Naive B cell (primary cell): ENCODE measurements around the gene BPNT1. TPM values are rescaled to one million over a fixed set of nuclear protein-coding genes. Genes with fewer than 3 reads are reported as not detected.

Source experiments
- ATAC-seq, 2 donors: fragments of 150-1000 bp; cut with Tn5 transposase; 2 replicates each; pipeline ENCODE4 v1.10.0; 2021; ENCODE audit warnings: low read depth in 2 of 2, mild to moderate bottlenecking in 2 of 2, moderate library complexity in 2 of 2
- DNase-seq: peaks from one replicate; pipeline ENCODE4 v3.0.0; 2022
- H3K27ac Mint-ChIP-seq, 6 donors: one replicate each; pipeline ENCODE4 v1.8.0; 2020 to 2022; ENCODE audit warnings: mild to moderate bottlenecking in 6 of 6, mixed read lengths in 6 of 6, moderate library complexity in 5 of 6, inconsistent platforms in 2 of 6
- H3K27me3 Mint-ChIP-seq, 3 donors: one replicate each; pipeline ENCODE4 v1.8.0; 2021 to 2022; ENCODE audit warnings: mixed read lengths in 3 of 3, mild to moderate bottlenecking in 1 of 3
- H3K36me3 Mint-ChIP-seq, 2 donors: one replicate each; pipeline ENCODE4 v1.8.0; 2020 to 2022; ENCODE audit warnings: mixed read lengths in 2 of 2, inconsistent platforms in 1 of 2, mild to moderate bottlenecking in 1 of 2
- H3K4me1 Mint-ChIP-seq, 3 donors: one replicate each; pipeline ENCODE4 v1.8.0; 2020 to 2022; ENCODE audit warnings: mixed read lengths in 3 of 3, inconsistent platforms in 1 of 3, mild to moderate bottlenecking in 1 of 3, moderate library complexity in 1 of 3
- H3K4me3 Mint-ChIP-seq, 8 donors: one replicate each; pipeline ENCODE4 v1.8.0; 2020 to 2022; ENCODE audit warnings: mild to moderate bottlenecking in 8 of 8, mixed read lengths in 8 of 8, moderate library complexity in 8 of 8, inconsistent platforms in 2 of 8
- H3K9me3 Mint-ChIP-seq, 7 donors: one replicate each; pipeline ENCODE4 v1.8.0; 2020 to 2022; ENCODE audit warnings: mixed read lengths in 7 of 7, mild to moderate bottlenecking in 5 of 7, inconsistent platforms in 2 of 7, moderate library complexity in 1 of 7
- polyA plus RNA-seq, 6 donors: library from polyadenylated mRNA; unstranded; fragments of 300-500 nt; fragmentation: Illumina TruSeq; gene quantifications; one replicate each; pipeline ENCODE4 v1.2.3, GENCODE V29; 2021; ENCODE audit warnings: low read depth in 6 of 6

The BPNT1 gene
- polyA plus RNA-seq, 6 donors from 2014 or later = 9.6 to 23.0 (median 18.4) TPM

DNA sequence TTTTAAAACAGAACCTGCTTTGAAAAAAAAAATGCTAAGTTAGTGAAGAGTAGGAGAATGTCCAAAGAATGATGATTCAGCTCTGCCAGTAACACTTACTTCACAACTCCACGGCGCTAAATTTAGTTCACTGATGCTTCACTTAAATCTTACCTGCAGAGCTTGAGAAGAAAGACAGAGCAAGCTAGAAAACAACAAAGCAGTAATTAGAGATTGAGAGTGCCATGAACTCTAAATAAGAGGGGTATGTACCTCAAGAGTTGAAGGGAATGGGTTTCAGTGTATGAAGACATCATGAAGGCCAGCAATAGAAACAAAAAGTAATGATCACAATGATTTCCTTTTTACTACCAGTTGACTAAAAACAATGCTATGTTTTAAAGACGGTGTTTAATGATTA, 76.1 kb downstream of the BPNT1 start:
- no peak for ATAC-seq
- Mint-ChIP-seq H3K36me3 (peaks cover 21 to 37% of the 10 kb centered on the region in 2 donors), H3K27me3 (no peaks in the 10 kb centered on the region), H3K9me3 (no peaks in the 10 kb centered on the region), H3K4me3 (no peak overlapping the region), H3K27ac (no peak overlapping the region), H3K4me1 (peaks cover 0 to 8% (median 2%) of the 10 kb centered on the region in 3 donors)
- no peak for DNase-seq

DNA sequence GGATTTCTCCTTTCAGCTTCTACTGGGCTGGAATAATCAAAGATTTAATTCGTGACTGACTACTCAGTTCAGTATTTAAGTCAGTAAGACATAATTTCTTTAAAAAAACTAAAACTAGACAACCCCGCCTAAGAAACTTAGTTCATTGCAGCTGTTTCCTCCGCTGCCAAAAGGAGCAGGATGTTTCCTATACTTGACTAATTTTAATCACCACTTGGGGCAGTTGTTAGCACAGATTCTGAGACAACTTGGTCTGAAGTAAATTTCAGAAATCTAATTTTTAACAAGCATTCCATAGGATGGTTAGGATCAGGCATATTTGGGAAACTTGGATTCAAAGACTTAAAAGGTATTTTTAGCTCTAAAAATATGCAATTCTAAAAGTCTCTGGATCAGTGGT, 77.3 kb downstream of the BPNT1 start:
- DNase-seq = no peak
- no peak for ATAC-seq
- Mint-ChIP-seq H3K4me1 (peaks cover 0 to 8% (median 2%) of the 10 kb centered on the region in 3 donors), H3K4me3 (no peak overlapping the region), H3K27me3 (no peaks in the 10 kb centered on the region), H3K36me3 (peaks cover 24 to 36% of the 10 kb centered on the region in 2 donors), H3K9me3 (no peaks in the 10 kb centered on the region), H3K27ac (peak overlapping the region in 1 of 6 donors; percentile 47)

DNA sequence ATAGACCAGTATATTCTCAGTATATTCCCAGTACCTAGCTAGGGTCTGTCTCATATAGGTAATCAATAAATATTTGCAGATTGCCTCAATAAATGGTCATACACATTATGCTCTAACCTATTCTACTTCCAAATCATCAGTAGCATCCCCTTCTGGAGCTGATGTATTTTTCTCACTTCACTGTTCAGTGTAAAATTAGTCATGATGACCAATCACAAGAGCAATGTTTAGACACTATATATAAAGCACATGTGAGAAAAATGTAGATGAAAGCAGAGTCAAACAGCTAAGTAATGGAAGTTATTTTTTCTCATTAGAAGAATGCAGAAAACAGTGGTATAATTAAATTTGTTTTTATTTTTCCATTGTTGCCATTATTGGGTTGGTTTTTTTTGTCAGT, 78.0 kb downstream of the BPNT1 start:
- H3K4me1 Mint-ChIP-seq = peaks cover 0 to 8% (median 2%) of the 10 kb centered on the region in 3 donors
- peaks cover 26 to 40% of the 10 kb centered on the region in 2 donors for H3K36me3 Mint-ChIP-seq
- H3K27ac Mint-ChIP-seq = no peak overlapping the region

More for the DNA sequence above, 78.0 kb downstream of the BPNT1 start:
- DNase-seq = no peak
- Mint-ChIP-seq H3K9me3 (no peaks in the 10 kb centered on the region), H3K27me3 (no peaks in the 10 kb centered on the region), H3K4me3 (no peak overlapping the region)
- ATAC-seq = no peak

Other genes starting within 250 kb of the BPNT1 start
- not detected for gene SLC30A10, start 161.2 kb downstream of the BPNT1 start, polyA plus RNA-seq
- 10 to 100 TPM; 35.4 to 54.1 (median 38.4) TPM for gene EPRS1, start 43.3 kb downstream of the BPNT1 start, polyA plus RNA-seq
- 10 to 100 TPM; 51.3 to 61.5 (median 56.8) TPM for gene IARS2, start 4.3 kb upstream of the BPNT1 start, polyA plus RNA-seq
- gene RAB3GAP2, start 182.7 kb upstream of the BPNT1 start, polyA plus RNA-seq = 10 to 100 TPM; 21.3 to 39.5 (median 24.6) TPM